Amygdala (tissue), 56 donors: ENCODE data around the gene OR52E5.

Source experiments
- DNase-seq, 56 donors: peaks; one replicate each; lab custom pipeline; 2025; lab: John Stamatoyannopoulos, UW

The OR52E5 gene

GRCh38 chr11:5892908-5893307, at the start of gene OR52E5:
Gene OR52E5, plus strand, starts transcription at chr11:5893208. Its CDS starts 7,569 bp downstream, at chr11:5900777.
- no peak for DNase-seq

GRCh38 chr11:5846701-5847100, 46.3 kb upstream of the OR52E5 start:
- DNase-seq, result no peak

GRCh38 chr11:5847711-5848110, 45.3 kb upstream of the OR52E5 start:
- no peak for DNase-seq

- DNase-seq, result no peak
Observed at GRCh38 chr11:5851002-5851401, 42.0 kb upstream of the OR52E5 start.

- no peak for DNase-seq
Observed at GRCh38 chr11:5857590-5857989, 35.4 kb upstream of the OR52E5 start, which contains the start of gene OR52E8. Gene OR52E8, minus strand, starts transcription at chr11:5857690. Its CDS starts 0 bp downstream, at chr11:5857690.

GRCh38 chr11:5865826-5866225, 27.2 kb upstream of the OR52E5 start:
- DNase-seq, result no peak

GRCh38 chr11:5878564-5878963, 14.4 kb upstream of the OR52E5 start:
- no peak for DNase-seq

GRCh38 chr11:5880329-5880728, 12.7 kb upstream of the OR52E5 start, which contains the start of gene OR52E4:
Gene OR52E4, plus strand, starts transcription at chr11:5880629. Its CDS starts 3,664 bp downstream, at chr11:5884293.
- DNase-seq, result no peak

- no peak for DNase-seq
Observed at GRCh38 chr11:5881756-5882155, 11.3 kb upstream of the OR52E5 start.

GRCh38 chr11:5887172-5887571, 5.8 kb upstream of the OR52E5 start:
- no peak for DNase-seq

- DNase-seq, result no peak
Observed at GRCh38 chr11:5887661-5888060, 5.3 kb upstream of the OR52E5 start.

- DNase-seq, result no peak
Observed at GRCh38 chr11:5891216-5891800, 1.7 kb upstream of the OR52E5 start.

- no peak for DNase-seq
Observed at GRCh38 chr11:5899534-5899933, 6.5 kb downstream of the OR52E5 start.

GRCh38 chr11:5910540-5910939, 17.5 kb downstream of the OR52E5 start:
- DNase-seq, result no peak

- no peak for DNase-seq
Observed at GRCh38 chr11:5922749-5923426, 29.9 kb downstream of the OR52E5 start.

- no peak for DNase-seq
Observed at GRCh38 chr11:5923427-5923776, 30.4 kb downstream of the OR52E5 start.

- no peak for DNase-seq
Observed at GRCh38 chr11:5923794-5924193, 30.8 kb downstream of the OR52E5 start.

GRCh38 chr11:5928271-5928670, 35.3 kb downstream of the OR52E5 start:
- no peak for DNase-seq

GRCh38 chr11:5928811-5929210, 35.8 kb downstream of the OR52E5 start:
- DNase-seq, result no peak

- DNase-seq, result no peak
Observed at GRCh38 chr11:5929571-5930368, 36.8 kb downstream of the OR52E5 start.

GRCh38 chr11:5930614-5931013, 37.6 kb downstream of the OR52E5 start:
- DNase-seq, result no peak

GRCh38 chr11:5931061-5931460, 38.1 kb downstream of the OR52E5 start:
- DNase-seq, result no peak
